Loucy (cell line): ENCODE results near the gene RFPL4AL1.
"Not testable (repeated sequence)": the region's sequence is repeated elsewhere in the genome, so short reads cannot be mapped to it uniquely, and the experiment has no call there.

ENCODE experiments used
- CTCF ChIP-seq: fragments of 200-600 bp; sonication (generic); conservative IDR thresholded peaks from 2 replicates; pipeline ENCODE4 v1.5.1; 2014; ENCODE audit warnings: mild to moderate bottlenecking, antibody characterized with exemption, low read length
- EZH2phosphoT487 ChIP-seq: fragments of 200-600 bp; IDR thresholded peaks from 2 replicates; pipeline ENCODE4 v1.6.1; 2018; ENCODE audit warnings: antibody characterized with exemption, mild to moderate bottlenecking, moderate library complexity, borderline replicate concordance

GRCh38 chr19:55768818-55769217 is at the start of gene RFPL4AL1:
- not testable (repeated sequence) for TF ChIP-seq CTCF, EZH2phosphoT487
